Measurements from ENCODE around the gene AFF1.

GRCh38 chr4:86977621-86978184, 42.9 kb downstream of the AFF1 start:
- TF ChIP-seq CTCF (IDR thresholded peaks at IDR 0.05) (no peak), POLR2A (IDR thresholded peaks at IDR 0.05) (no peak)
